HPDE6-E6E7 (cell line): ENCODE measurements around the gene DNAH10.

Experiments
- DNase-seq: peaks from one replicate; pipeline ENCODE4 v3.0.0; 2011; ENCODE audit warnings: missing footprints; ENCODE audit errors: extremely low spot score

The DNAH10 gene

GRCh38 chr12:123934016-123934620, 172.0 kb downstream of the DNAH10 start:
- DNase-seq, result no peak

- DNase-seq, result no peak
Observed at GRCh38 chr12:123934829-123935228, 172.7 kb downstream of the DNAH10 start.

GRCh38 chr12:123935956-123936355, 173.9 kb downstream of the DNAH10 start:
- no peak for DNase-seq

GRCh38 chr12:123936471-123936870, 174.4 kb downstream of the DNAH10 start:
- DNase-seq, result no peak

GRCh38 chr12:123936956-123937706, 175.0 kb downstream of the DNAH10 start:
- DNase-seq, result no peak

GRCh38 chr12:123937707-123938591, 175.8 kb downstream of the DNAH10 start:
- no peak for DNase-seq

GRCh38 chr12:123938679-123939480, 176.8 kb downstream of the DNAH10 start:
- DNase-seq, result no peak

- DNase-seq, result no peak
Observed at GRCh38 chr12:123939716-123940626, 177.9 kb downstream of the DNAH10 start.

- no peak for DNase-seq
Observed at GRCh38 chr12:123940627-123940966, 178.5 kb downstream of the DNAH10 start.

- no peak for DNase-seq
Observed at GRCh38 chr12:123941000-123941399, 178.9 kb downstream of the DNAH10 start.

- no peak for DNase-seq
Observed at GRCh38 chr12:123941624-123942237, 179.6 kb downstream of the DNAH10 start.

- no peak for DNase-seq
Observed at GRCh38 chr12:123942238-123942653, 180.1 kb downstream of the DNAH10 start.

- no peak for DNase-seq
Observed at GRCh38 chr12:123942911-123943648, 181.0 kb downstream of the DNAH10 start.

GRCh38 chr12:123943816-123944215, 181.7 kb downstream of the DNAH10 start:
- no peak for DNase-seq

GRCh38 chr12:123944696-123945095, 182.6 kb downstream of the DNAH10 start:
- DNase-seq, result no peak

- no peak for DNase-seq
Observed at GRCh38 chr12:123945287-123946151, 183.4 kb downstream of the DNAH10 start.

- DNase-seq, result no peak
Observed at GRCh38 chr12:123946152-123946515, 184.0 kb downstream of the DNAH10 start.
